Measurements from ENCODE around the gene LYAR. TPM values are rescaled to one million over a fixed set of nuclear protein-coding genes. Genes with fewer than 3 reads are reported as not detected.

The LYAR gene, protein sequence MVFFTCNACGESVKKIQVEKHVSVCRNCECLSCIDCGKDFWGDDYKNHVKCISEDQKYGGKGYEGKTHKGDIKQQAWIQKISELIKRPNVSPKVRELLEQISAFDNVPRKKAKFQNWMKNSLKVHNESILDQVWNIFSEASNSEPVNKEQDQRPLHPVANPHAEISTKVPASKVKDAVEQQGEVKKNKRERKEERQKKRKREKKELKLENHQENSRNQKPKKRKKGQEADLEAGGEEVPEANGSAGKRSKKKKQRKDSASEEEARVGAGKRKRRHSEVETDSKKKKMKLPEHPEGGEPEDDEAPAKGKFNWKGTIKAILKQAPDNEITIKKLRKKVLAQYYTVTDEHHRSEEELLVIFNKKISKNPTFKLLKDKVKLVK
- 4.2 and 8.6 TPM in 2 replicates for total RNA-seq (ENCODE audit: low replicate concordance)

DNA sequence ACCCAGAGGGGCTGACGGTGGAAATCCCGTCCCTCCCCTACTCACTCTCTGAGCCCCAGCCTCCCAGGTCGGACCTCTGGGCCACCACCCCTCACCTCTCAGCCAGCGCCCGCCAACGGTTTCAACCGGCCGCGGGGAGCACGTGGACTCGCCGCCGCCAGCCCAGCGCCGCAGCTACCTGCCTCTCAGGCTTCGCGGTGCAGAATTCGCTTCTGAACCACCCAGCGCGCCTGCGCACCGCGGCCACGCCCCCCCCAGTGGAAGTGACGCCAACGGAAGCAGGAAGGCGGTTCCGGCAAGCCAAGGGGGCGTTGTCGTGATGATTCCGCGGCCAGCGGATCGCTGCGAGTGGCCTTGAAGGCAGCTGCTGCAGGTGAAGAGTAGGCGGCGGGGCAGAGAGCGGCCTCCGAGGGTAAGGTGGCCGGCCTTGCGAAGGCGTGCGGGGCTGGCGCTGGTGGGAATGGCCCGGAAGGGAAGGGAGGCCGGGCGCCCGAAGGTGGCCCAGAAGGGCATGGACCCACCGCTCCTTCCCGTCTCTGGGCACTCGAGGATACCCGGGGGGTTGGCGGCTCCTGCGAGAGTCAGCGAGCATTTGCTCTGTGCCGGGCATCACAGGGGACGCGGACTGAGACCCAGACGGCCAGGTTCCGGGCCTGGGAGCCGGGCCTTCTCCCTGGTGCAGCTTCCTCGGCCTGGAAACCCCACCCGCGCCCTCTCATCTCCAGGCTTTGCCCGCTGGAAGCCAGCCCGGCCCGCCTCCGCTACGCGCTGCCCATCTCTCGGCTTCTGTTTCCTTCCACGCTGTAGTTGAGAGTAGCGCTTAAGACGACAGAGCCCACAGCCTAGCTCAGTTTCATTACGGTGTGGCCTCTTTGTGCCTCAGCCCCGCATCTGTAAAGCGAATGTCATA lies at the start of gene LYAR, which contains the start of gene ZBTB49:
Gene LYAR (minus strand): TSS at position 214 of the 910 bp plus-strand sequence. CDS start 6,412 bp downstream, outside the sequence.
Gene ZBTB49 (plus strand): TSS at position 311 of the 910 bp plus-strand sequence. CDS start 9,695 bp downstream, outside the sequence.

DNA sequence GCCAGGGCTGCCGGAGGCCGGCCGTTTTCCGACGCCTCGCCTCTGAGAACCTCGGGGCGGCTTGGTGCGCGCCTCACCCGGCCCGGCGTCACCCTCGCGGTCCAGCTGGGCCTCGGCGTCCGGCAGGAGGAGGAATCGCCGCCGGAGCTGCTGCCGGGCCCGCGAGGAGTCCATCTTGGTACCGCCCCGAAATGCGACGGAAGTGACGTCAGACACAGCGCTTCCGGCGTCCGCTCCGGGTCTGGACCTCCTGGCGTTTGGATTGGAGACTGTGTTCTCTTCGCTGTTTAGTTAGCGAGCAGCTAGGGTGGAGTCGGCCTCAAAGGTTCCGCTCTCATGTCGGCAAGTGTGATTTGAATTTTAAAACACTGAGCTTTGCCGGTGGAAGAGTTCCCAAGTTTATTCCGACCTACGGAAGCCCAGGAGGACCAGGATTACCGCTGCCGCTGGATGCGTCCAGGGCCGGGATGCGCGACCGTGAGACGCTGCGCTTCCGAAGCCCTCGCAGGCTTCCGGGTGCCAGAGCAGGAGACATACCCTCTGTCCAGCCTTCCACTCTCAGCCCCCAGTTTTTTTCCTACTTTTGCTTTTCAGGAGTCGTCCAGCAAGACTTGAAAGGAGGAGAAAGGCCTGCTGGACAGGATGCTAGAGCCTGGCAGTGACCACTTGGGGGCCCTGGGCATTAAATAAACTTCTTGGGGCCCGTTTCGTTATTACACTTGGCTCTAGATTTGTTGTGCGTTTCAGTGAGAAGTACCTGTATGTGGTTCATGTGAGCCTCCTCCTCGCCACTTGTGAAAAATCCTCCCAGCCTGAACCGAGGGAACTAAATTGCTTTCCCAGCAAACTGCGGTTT lies 41.7 kb downstream of the LYAR start, which contains the start of gene TMEM128:
Gene TMEM128 (minus strand): TSS at position 195 of the 856 bp plus-strand sequence. CDS start 21 bp downstream, at position 174.

DNA sequence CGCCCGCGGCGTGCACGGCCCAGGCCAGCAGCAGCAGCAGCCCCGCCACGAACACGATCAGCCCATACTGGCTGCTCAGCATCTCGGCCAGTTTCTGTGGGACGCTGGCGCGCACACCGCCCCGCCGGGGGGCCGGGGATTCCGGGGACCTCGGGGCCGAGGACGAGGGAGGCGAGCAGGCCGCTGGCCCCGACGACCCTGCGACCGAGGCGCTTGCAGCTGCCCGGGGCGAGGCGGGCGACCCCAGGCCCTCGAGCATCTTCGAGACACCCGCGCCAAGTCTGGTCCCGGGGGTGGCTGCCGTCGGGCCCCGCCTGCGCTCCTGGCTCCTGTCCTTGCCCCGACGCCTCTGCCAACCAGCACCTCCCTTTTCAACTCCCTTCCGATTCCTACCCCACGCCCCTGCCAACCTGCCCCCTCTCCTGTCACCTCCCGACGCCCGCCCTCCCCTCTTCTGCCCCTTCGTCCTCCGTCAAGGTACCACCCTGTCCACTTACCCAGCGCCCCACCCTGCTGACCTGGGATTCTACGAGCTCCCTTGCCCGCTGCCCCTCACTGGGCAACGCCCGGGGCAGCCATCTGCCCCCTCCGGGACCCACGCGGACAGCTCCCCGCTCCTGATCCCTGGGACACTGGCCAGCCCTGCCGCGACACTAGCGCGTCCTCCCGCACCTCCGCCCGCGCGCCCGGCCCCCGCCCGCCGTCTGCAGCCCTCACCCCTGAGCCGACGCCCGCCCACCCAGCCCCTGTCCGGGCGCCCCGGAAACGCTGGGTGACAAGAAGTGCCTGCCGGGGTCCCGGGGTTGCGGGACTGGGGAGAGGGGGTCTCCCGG lies 63.1 kb downstream of the LYAR start, which contains the start of gene OTOP1:
Gene OTOP1 (minus strand): TSS at position 324 of the 833 bp plus-strand sequence. CDS start 65 bp downstream, at position 259.

Other genes starting within 250 kb of the LYAR start
- not detected in 2 replicates for gene OTOP1, start 63.2 kb downstream of the LYAR start, total RNA-seq (ENCODE audit: low replicate concordance)
- 15.7 and 25.4 TPM in 2 replicates for gene TMEM128, start 41.9 kb downstream of the LYAR start, total RNA-seq (ENCODE audit: low replicate concordance)
- gene ZBTB49, start 97 bp upstream of the LYAR start, total RNA-seq (ENCODE audit: low replicate concordance): 2.6 and 4.6 TPM in 2 replicates
- 0.23 and 35.2 TPM in 2 replicates for gene NSG1, start 96.9 kb upstream of the LYAR start, total RNA-seq (ENCODE audit: low replicate concordance)